GM12891 (cell line): ENCODE results near the gene KPNB1.

Source experiments
- PAX5 ChIP-seq: IDR thresholded peaks from 2 replicates; pipeline ENCODE4 v1.6.1; 2011; ENCODE audit warnings: low read length, moderate library complexity, mild to moderate bottlenecking; ENCODE audit not compliant: insufficient read depth, severe bottlenecking
- POLR2A ChIP-seq: IDR thresholded peaks from 2 replicates; pipeline ENCODE4 v1.6.1; 2011; ENCODE audit warnings: low read depth, low read length, control low read depth
- POLR2AphosphoS5 ChIP-seq: IDR thresholded peaks from 2 replicates; pipeline ENCODE4 v1.6.1; 2011; ENCODE audit warnings: low read depth, low read length, control low read depth
- SPI1 ChIP-seq: IDR thresholded peaks from 2 replicates; pipeline ENCODE4 v1.6.1; 2011; ENCODE audit warnings: low read depth, low read length, control low read depth
- TAF1 ChIP-seq: IDR thresholded peaks from 2 replicates; pipeline ENCODE4 v1.6.1; 2011; ENCODE audit warnings: low read depth, low read length, control low read depth

- no peak for TF ChIP-seq POLR2A
- no peak for TF ChIP-seq SPI1
- TF ChIP-seq TAF1, result no peak
- TF ChIP-seq POLR2AphosphoS5, result no peak
- TF ChIP-seq PAX5, result no peak
Measured at GRCh38 chr17:47652570-47652969, 2.9 kb downstream of the KPNB1 start.
